Measurements from ENCODE around the gene FCRL3.

FCRL3 gene

GRCh38 chr1:157704878-157705277 is 4.3 kb upstream of the FCRL3 start:
- TF ChIP-seq CTCF (IDR thresholded peaks at IDR 0.05; ENCODE audit: low read depth, low read length): no peak
- no peak overlapping the region for H3K27ac ChIP-seq
- no peaks in the 10 kb centered on the region for H3K36me3 ChIP-seq
- DNase-seq: no peak
- H3K4me3 ChIP-seq (ENCODE audit: low read depth, low read length): no peak overlapping the region
- H3K27me3 ChIP-seq (ENCODE audit: insufficient read depth, low read depth, severe bottlenecking): no peaks in the 10 kb centered on the region
- peaks cover 7% of the 10 kb centered on the region for H3K9me3 ChIP-seq (ENCODE audit: severe bottlenecking)

GRCh38 chr1:157703981-157704380 is 3.4 kb upstream of the FCRL3 start:
- no peak overlapping the region for H3K27ac ChIP-seq
- no peak for TF ChIP-seq CTCF (IDR thresholded peaks at IDR 0.05; ENCODE audit: low read depth, low read length)
- no peak overlapping the region for H3K4me3 ChIP-seq (ENCODE audit: low read depth, low read length)
- no peaks in the 10 kb centered on the region for H3K36me3 ChIP-seq
- no peak for DNase-seq
- H3K9me3 ChIP-seq (ENCODE audit: severe bottlenecking): peaks cover 4% of the 10 kb centered on the region
- no peaks in the 10 kb centered on the region for H3K27me3 ChIP-seq (ENCODE audit: insufficient read depth, low read depth, severe bottlenecking)

GRCh38 chr1:157702308-157702825 is 1.8 kb upstream of the FCRL3 start:
- Histone ChIP-seq H3K9me3 (ENCODE audit: severe bottlenecking) (no peaks in the 10 kb centered on the region), H3K36me3 (no peaks in the 10 kb centered on the region), H3K27me3 (ENCODE audit: insufficient read depth, low read depth, severe bottlenecking) (no peaks in the 10 kb centered on the region), H3K27ac (no peak overlapping the region), H3K4me3 (ENCODE audit: low read depth, low read length) (no peak overlapping the region)
- no peak for DNase-seq
- TF ChIP-seq CTCF (IDR thresholded peaks at IDR 0.05; ENCODE audit: low read depth, low read length): no peak

- Histone ChIP-seq H3K4me3 (ENCODE audit: low read depth, low read length) (no peak overlapping the region), H3K36me3 (no peaks in the 10 kb centered on the region), H3K27ac (no peak overlapping the region), H3K27me3 (ENCODE audit: insufficient read depth, low read depth, severe bottlenecking) (no peaks in the 10 kb centered on the region), H3K9me3 (ENCODE audit: severe bottlenecking) (no peaks in the 10 kb centered on the region)
- no peak for DNase-seq
- no peak for TF ChIP-seq CTCF (IDR thresholded peaks at IDR 0.05; ENCODE audit: low read depth, low read length)
Observed at GRCh38 chr1:157700305-157700704, 264 bp downstream of the FCRL3 start.

GRCh38 chr1:157697781-157698569 is 2.6 kb downstream of the FCRL3 start:
- no peak for DNase-seq
- no peaks in the 10 kb centered on the region for H3K27me3 ChIP-seq (ENCODE audit: insufficient read depth, low read depth, severe bottlenecking)
- H3K36me3 ChIP-seq: no peaks in the 10 kb centered on the region
- no peak overlapping the region for H3K4me3 ChIP-seq (ENCODE audit: low read depth, low read length)
- H3K9me3 ChIP-seq (ENCODE audit: severe bottlenecking): no peaks in the 10 kb centered on the region
- no peak for TF ChIP-seq CTCF (IDR thresholded peaks at IDR 0.05; ENCODE audit: low read depth, low read length)
- H3K27ac ChIP-seq: no peak overlapping the region

All from WERI-Rb-1 (cell line).